A549 treated with RU486 at 1 μM for 4 hours (cell line): ENCODE data around the gene SLC30A7. TPM values are rescaled to one million over a fixed set of nuclear protein-coding genes. Genes with fewer than 3 reads are reported as not detected.

Source experiments
- total RNA-seq: library from RNA; stranded (reverse); fragments of 200-300 nt; extraction: Qiagen RNA extraction; gene quantifications from 5 replicates; pipeline ENCODE4 v1.2.3, GENCODE V29; 2022; ENCODE audit warnings: low read depth

Gene SLC30A7
- total RNA-seq = 5.8 to 10.6 TPM (median 9.9 TPM) in 5 replicates

GRCh38 chr1:100895540-100896480 lies at the start of gene SLC30A7:
TSS of gene SLC30A7 (plus strand) at chr1:100896090. CDS start at chr1:100896263, 173 bp downstream.

GRCh38 chr1:100894603-100895539 lies 1.0 kb upstream of the SLC30A7 start, which contains the start of gene EXTL2:
TSS of gene EXTL2 (minus strand) at chr1:100894842. CDS start at chr1:100888757, 6,085 bp downstream.

GRCh38 chr1:101025657-101026429 lies 130.0 kb downstream of the SLC30A7 start, which contains the start of gene DPH5:
TSS of gene DPH5 (minus strand) at chr1:101025784. CDS start at chr1:101025443, 341 bp downstream.

Other genes starting within 250 kb of the SLC30A7 start
- 0.05 TPM in 2 of 5 replicates, not detected in the others for gene VCAM1, start 176.3 kb upstream of the SLC30A7 start, total RNA-seq
- 5.1 to 9.4 TPM (median 7.6 TPM) in 5 replicates for gene EXTL2, start 1.2 kb upstream of the SLC30A7 start, total RNA-seq
- 27.5 to 32.2 TPM (median 29.4 TPM) in 5 replicates for gene DPH5, start 129.7 kb downstream of the SLC30A7 start, total RNA-seq